Tibial nerve (tissue), 4 donors: ENCODE results near the gene CNOT2.

ENCODE experiments used
- EP300 ChIP-seq, 2 donors: sonication (generic); formaldehyde crosslinking; IDR thresholded peaks; one replicate each; pipeline ENCODE4 v1.6.1; 2017; ENCODE audit warnings: antibody characterized with exemption in 2 of 2, mild to moderate bottlenecking in 1 of 2
- POLR2A ChIP-seq, 2 donors: fragments of 450-650 bp; IDR thresholded peaks; one replicate each; pipeline ENCODE4 v1.6.1; 2017; ENCODE audit warnings: antibody characterized with exemption in 2 of 2, mild to moderate bottlenecking in 2 of 2, moderate library complexity in 2 of 2
- TF ChIP-seq, protein P1 (sequence below), 5 experiments: fragments of 200-600 bp in 3 of 5; fragments of 450-650 bp in 2 of 5; sonication (generic) in 3 of 5; IDR thresholded peaks; one replicate each; pipeline ENCODE4 v1.5.1; 2016 to 2019; ENCODE audit warnings: antibody characterized with exemption in 5 of 5, mild to moderate bottlenecking in 3 of 5, moderate library complexity in 2 of 5

DNA sequence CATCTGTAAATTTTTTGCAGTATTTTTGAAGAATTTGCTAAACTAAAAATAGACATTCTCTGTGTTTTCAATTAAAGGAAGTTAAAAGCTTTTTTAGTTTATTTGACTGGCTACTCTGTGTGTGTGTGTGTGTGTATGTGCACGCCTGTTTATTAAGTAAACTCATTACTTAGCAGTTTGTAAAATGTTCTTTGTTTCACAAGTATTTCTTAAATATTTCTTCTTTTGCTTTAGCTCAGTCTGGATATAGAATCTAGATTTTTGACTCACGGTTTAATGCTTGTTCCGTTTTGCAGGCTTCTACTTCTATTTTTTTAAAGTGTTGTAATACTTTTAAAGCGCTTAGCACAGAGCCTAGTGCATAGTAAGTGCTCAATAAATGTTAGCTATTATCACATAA lies 76.4 kb downstream of the CNOT2 start:
- TF ChIP-seq POLR2A (IDR thresholded peaks at IDR 0.05) (no peak), EP300 (IDR thresholded peaks at IDR 0.05) (no peak)
- TF ChIP-seq, protein P1, sequence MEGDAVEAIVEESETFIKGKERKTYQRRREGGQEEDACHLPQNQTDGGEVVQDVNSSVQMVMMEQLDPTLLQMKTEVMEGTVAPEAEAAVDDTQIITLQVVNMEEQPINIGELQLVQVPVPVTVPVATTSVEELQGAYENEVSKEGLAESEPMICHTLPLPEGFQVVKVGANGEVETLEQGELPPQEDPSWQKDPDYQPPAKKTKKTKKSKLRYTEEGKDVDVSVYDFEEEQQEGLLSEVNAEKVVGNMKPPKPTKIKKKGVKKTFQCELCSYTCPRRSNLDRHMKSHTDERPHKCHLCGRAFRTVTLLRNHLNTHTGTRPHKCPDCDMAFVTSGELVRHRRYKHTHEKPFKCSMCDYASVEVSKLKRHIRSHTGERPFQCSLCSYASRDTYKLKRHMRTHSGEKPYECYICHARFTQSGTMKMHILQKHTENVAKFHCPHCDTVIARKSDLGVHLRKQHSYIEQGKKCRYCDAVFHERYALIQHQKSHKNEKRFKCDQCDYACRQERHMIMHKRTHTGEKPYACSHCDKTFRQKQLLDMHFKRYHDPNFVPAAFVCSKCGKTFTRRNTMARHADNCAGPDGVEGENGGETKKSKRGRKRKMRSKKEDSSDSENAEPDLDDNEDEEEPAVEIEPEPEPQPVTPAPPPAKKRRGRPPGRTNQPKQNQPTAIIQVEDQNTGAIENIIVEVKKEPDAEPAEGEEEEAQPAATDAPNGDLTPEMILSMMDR (IDR thresholded peaks at IDR 0.05), result no peak
